Stomach (tissue), 9 donors: Measurements from ENCODE around the gene ISL1. TPM values are rescaled to one million over a fixed set of nuclear protein-coding genes. Genes with fewer than 3 reads are reported as not detected.
A peak's percentile ranks its signal among the peaks of the same experiment; 100 is the strongest.

Source experiments
- DNase-seq, 2 donors: peaks; one replicate each; pipeline versions ENCODE4 v3.0.0 to v3.0.0-alpha.2; 2013 to 2019
- H3K27ac ChIP-seq, 5 donors: fragments of 200-600 bp in 4 of 5; sonication (generic) in 4 of 5; one replicate each; pipeline ENCODE4 v1.5.1; 2013 to 2019; ENCODE audit warnings: mild to moderate bottlenecking in 1 of 5, moderate library complexity in 1 of 5
- H3K27me3 ChIP-seq, 3 donors: fragments of 200-600 bp; sonication (generic); one replicate each; pipeline ENCODE4 v1.5.1; 2017 to 2019; ENCODE audit warnings: mixed run types in 1 of 3
- H3K36me3 ChIP-seq, 4 donors: fragments of 200-600 bp; sonication (generic); 1 replicate in 3 of 4; 2 replicates in 1 of 4; pipeline ENCODE4 v1.5.1; 2016 to 2019
- H3K4me1 ChIP-seq, 4 donors: fragments of 200-600 bp; sonication (generic); one replicate each; pipeline ENCODE4 v1.5.1; 2016 to 2019
- H3K4me3 ChIP-seq, 4 donors: fragments of 200-600 bp; sonication (generic) in 3 of 4; one replicate each; pipeline ENCODE4 v1.5.1; 2016 to 2019; ENCODE audit warnings: mild to moderate bottlenecking in 1 of 4
- H3K9me3 ChIP-seq, 4 donors: fragments of 200-600 bp; sonication (generic); one replicate each; pipeline ENCODE4 v1.5.1; 2016 to 2019
- CTCF ChIP-seq, 7 experiments: fragments of 450-650 bp in 4 of 7; fragments of 200-600 bp in 3 of 7; sonication (generic) in 3 of 7; IDR thresholded peaks; one replicate each; pipeline ENCODE4 v1.5.1; 2016 to 2019; ENCODE audit warnings: antibody characterized with exemption in 7 of 7, control low read depth in 2 of 7, mild to moderate bottlenecking in 1 of 7
- EP300 ChIP-seq: sonication (generic); formaldehyde crosslinking; IDR thresholded peaks from one replicate; pipeline ENCODE4 v1.6.1; 2017; ENCODE audit warnings: antibody characterized with exemption
- POLR2A ChIP-seq, 4 donors: fragments of 450-650 bp; IDR thresholded peaks; one replicate each; pipeline ENCODE4 v1.6.1; 2016; ENCODE audit warnings: antibody characterized with exemption in 4 of 4, control low read depth in 2 of 4, mild to moderate bottlenecking in 1 of 4, moderate library complexity in 1 of 4
- POLR2AphosphoS5 ChIP-seq, 3 donors: sonication (generic); formaldehyde crosslinking; IDR thresholded peaks; one replicate each; pipeline ENCODE4 v1.6.1; 2016; ENCODE audit warnings: antibody characterized with exemption in 3 of 3
- WGBS, 5 donors: extraction: QIAGEN DNeasy Blood & Tissue Kit in 3 of 5; methylation state at CpG; one replicate each; pipeline versions ENCODE4 v1.1.5 to v1.1.7; 2013 to 2018; 5-methylcytosine and 5-hydroxymethylcytosine counted together
- intact Hi-C: fragments of 100-400 bp; cut with DNase I; formaldehyde crosslinking; loops from one replicate; pipeline ENCODE4 v1.15.1; 2023; ENCODE audit warnings: low total_unique reads
- polyA plus RNA-seq, 3 donors: library from polyadenylated mRNA; stranded (reverse); fragments of 200-250 nt; gene quantifications; one replicate each; pipeline ENCODE4 v1.2.3, GENCODE V29; 2013
- total RNA-seq, 5 donors: library from RNA; depleted of rRNA; stranded (reverse); fragments of >200 nt; gene quantifications; one replicate each; pipeline versions ENCODE4 v1.1.0 to v1.2.3, GENCODE V29; 2014 to 2016
- donor health status: healthy with polysubstance abuse.
- donor health status: Bipolar disorder and iron deficiency.
- donor health status: healthy.

Gene ISL1
- total and polyA plus RNA-seq, 8 donors, result 1.8 to 20.7 (median 7.9) TPM; not detected in 1

DNA sequence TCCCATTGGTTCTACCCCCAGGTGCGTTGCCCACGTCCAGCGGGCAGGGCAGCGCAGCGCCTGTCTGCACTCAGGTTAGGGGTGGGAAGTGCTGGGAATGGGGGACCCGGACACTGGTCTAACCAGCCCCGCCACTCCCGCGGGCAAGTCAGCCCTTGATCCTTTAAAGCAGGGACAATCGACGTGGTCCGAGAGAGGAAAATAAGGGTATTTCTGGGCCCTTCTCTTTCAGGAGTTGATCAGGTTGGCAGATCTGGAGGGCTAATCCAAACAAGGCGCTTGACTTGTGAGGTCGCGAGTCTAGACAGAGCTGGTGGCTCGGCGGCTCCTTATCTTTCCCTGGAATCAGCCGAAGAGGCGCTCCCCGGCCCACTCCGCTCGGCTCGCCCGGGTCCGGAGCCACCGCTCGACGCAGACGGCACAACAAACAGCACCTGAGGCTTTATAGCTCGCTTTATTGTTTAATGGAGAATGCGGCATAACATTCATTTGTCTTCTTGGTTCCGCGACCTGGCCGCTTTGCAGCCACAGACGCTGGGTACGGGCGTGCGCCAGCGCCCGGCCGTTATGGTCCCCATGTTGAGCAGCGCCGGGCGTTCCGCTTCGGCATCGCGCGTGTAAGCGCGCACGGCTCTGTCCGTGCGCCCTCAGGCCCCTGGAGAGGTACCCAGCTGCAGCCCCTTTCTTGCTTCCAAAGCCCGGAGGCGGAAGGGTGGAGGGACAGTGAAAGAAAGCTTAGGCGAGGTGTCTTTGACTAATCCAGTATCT is 15.8 kb downstream of the ISL1 start:
- WGBS, 5 donors, result 10 to 33% (median 26%) methylated on average over 42 to 57 of the region's 57 CpGs
- no peaks in the 10 kb centered on the region for H3K9me3 ChIP-seq
- peaks cover 0 to 5% (median 1%) of the 10 kb centered on the region in 4 donors for H3K36me3 ChIP-seq
- intact Hi-C loops, result no loop called here
- peaks cover 0 to 17% (median 4%) of the 10 kb centered on the region in 3 donors for H3K27me3 ChIP-seq
- H3K27ac ChIP-seq, result peak overlapping the region in 2 of 5 donors; percentile 29 to 41
- peaks cover 0 to 36% (median 16%) of the 10 kb centered on the region in 4 donors for H3K4me1 ChIP-seq
- H3K4me3 ChIP-seq, result peak overlapping the region; percentile 20 to 35 (median 28)
- DNase-seq, result peak in 1 of 2 donors; percentile 61
- TF ChIP-seq POLR2AphosphoS5 (IDR thresholded peaks at IDR 0.05), result no peak
- no peak for TF ChIP-seq EP300
- no peak for TF ChIP-seq POLR2A (IDR thresholded peaks at IDR 0.05)
- no peak for TF ChIP-seq CTCF (IDR thresholded peaks at IDR 0.05)

GRCh38 chr5:51399643-51400006 is 16.4 kb downstream of the ISL1 start:
- peaks cover 0 to 36% (median 16%) of the 10 kb centered on the region in 4 donors for H3K4me1 ChIP-seq
- no peaks in the 10 kb centered on the region for H3K36me3 ChIP-seq
- intact Hi-C loops, result no loop called here
- TF ChIP-seq EP300 (no peak), POLR2AphosphoS5 (IDR thresholded peaks at IDR 0.05) (no peak), POLR2A (IDR thresholded peaks at IDR 0.05) (no peak)
- peak overlapping the region in 3 of 4 donors; percentile 20 to 35 (median 33) for H3K4me3 ChIP-seq
- 40 to 78% (median 71%) methylated on average over 10 of the region's 10 CpGs for WGBS, 5 donors
- peak overlapping the region in 1 of 5 donors; percentile 41 for H3K27ac ChIP-seq
- H3K9me3 ChIP-seq, result no peaks in the 10 kb centered on the region
- H3K27me3 ChIP-seq, result peaks cover 0 to 17% (median 4%) of the 10 kb centered on the region in 3 donors
- no peak for DNase-seq

DNA sequence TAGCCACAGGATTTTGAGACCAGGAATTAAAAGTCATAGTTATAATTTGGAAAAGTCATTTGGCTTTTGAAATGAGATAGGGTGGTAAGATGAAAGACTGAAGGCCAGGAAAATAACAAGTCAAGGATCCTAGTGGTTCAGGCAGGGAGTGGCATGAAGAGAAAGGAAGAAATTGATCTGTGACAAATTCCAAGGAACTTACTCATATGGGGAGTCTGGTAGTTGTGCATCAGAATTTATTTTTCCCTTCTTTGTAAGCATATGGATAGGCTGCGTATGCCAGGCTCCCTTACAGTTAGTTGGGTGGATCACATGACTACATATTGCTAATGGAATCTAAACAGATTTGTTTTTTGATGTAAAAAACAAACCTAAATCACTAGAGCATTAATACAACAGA is 21.0 kb downstream of the ISL1 start:
- no peak for DNase-seq
- Histone ChIP-seq H3K27me3 (peaks cover 0 to 6% (median 1%) of the 10 kb centered on the region in 3 donors), H3K4me3 (no peak overlapping the region), H3K27ac (no peak overlapping the region), H3K4me1 (peaks cover 0 to 4% (median 1%) of the 10 kb centered on the region in 4 donors), H3K36me3 (no peaks in the 10 kb centered on the region), H3K9me3 (no peaks in the 10 kb centered on the region)
- intact Hi-C loops, result no loop called here
- WGBS, 5 donors, result 86 to 100% (median 92%) methylated on average over 1 of the region's 1 CpG
- TF ChIP-seq EP300, result no peak
- TF ChIP-seq CTCF (IDR thresholded peaks at IDR 0.05), result no peak
- TF ChIP-seq POLR2AphosphoS5 (IDR thresholded peaks at IDR 0.05), result no peak
- no peak for TF ChIP-seq POLR2A (IDR thresholded peaks at IDR 0.05)

- no peaks in the 10 kb centered on the region for H3K36me3 ChIP-seq
- H3K27ac ChIP-seq, result no peak overlapping the region
- H3K4me3 ChIP-seq, result no peak overlapping the region
- H3K9me3 ChIP-seq, result no peaks in the 10 kb centered on the region
- TF ChIP-seq POLR2AphosphoS5 (IDR thresholded peaks at IDR 0.05) (no peak), POLR2A (IDR thresholded peaks at IDR 0.05) (no peak), CTCF (IDR thresholded peaks at IDR 0.05) (no peak), EP300 (no peak)
- no peak for DNase-seq
- intact Hi-C loops, result no loop called here
- H3K4me1 ChIP-seq, result peaks cover 0 to 22% (median 9%) of the 10 kb centered on the region in 4 donors
- 54 to 82% (median 77%) methylated on average over 7 of the region's 7 CpGs for WGBS, 5 donors
- no peaks in the 10 kb centered on the region for H3K27me3 ChIP-seq
Observed at GRCh38 chr5:51411921-51412325, 28.7 kb downstream of the ISL1 start.

- no peaks in the 10 kb centered on the region for H3K9me3 ChIP-seq
- intact Hi-C loops, result no loop called here
- H3K4me1 ChIP-seq, result peaks cover 0 to 20% (median 9%) of the 10 kb centered on the region in 4 donors
- H3K27me3 ChIP-seq, result no peaks in the 10 kb centered on the region
- TF ChIP-seq POLR2A (IDR thresholded peaks at IDR 0.05) (no peak), POLR2AphosphoS5 (IDR thresholded peaks at IDR 0.05) (no peak), EP300 (no peak), CTCF (IDR thresholded peaks at IDR 0.05) (no peak)
- no peak overlapping the region for H3K4me3 ChIP-seq
- no peaks in the 10 kb centered on the region for H3K36me3 ChIP-seq
- 78 to 90% (median 88%) methylated on average over 2 of the region's 2 CpGs for WGBS, 5 donors
- no peak overlapping the region for H3K27ac ChIP-seq
- DNase-seq, result no peak
Observed at GRCh38 chr5:51414516-51414915, 31.3 kb downstream of the ISL1 start.
